GM23248 (cell line): ENCODE measurements around the gene ZNF587. TPM values are rescaled to one million over a fixed set of nuclear protein-coding genes. Genes with fewer than 3 reads are reported as not detected.

ENCODE experiments used
- DNase-seq: peaks from one replicate; pipeline ENCODE4 v3.0.0-alpha.2; 2015
- H2AFZ ChIP-seq: fragments of 200-600 bp; sonication (generic); 2 replicates; pipeline ENCODE4 v1.6.1; 2016; ENCODE audit warnings: antibody characterized with exemption
- H3F3A ChIP-seq: fragments of 200-600 bp; sonication (generic); 2 replicates; pipeline ENCODE4 v1.6.1; 2016; ENCODE audit warnings: mild to moderate bottlenecking, antibody characterized with exemption, mixed run types; ENCODE audit not compliant: insufficient read depth
- H3K27ac ChIP-seq: fragments of 200-600 bp; sonication (generic); 2 replicates; pipeline ENCODE4 v1.5.1; 2016; ENCODE audit warnings: mild to moderate bottlenecking
- H3K27me3 ChIP-seq: fragments of 200-600 bp; sonication (generic); replicated peaks from 2 replicates; pipeline ENCODE4 v1.6.1; 2016; ENCODE audit warnings: mild to moderate bottlenecking; ENCODE audit not compliant: insufficient read depth
- H3K36me3 ChIP-seq: fragments of 200-600 bp; sonication (generic); 2 replicates; pipeline ENCODE4 v1.6.1; 2016; ENCODE audit warnings: low read depth, mild to moderate bottlenecking
- H3K4me1 ChIP-seq: fragments of 200-600 bp; sonication (generic); 2 replicates; pipeline ENCODE4 v1.6.1; 2016; ENCODE audit warnings: mild to moderate bottlenecking; ENCODE audit not compliant: insufficient read depth
- H3K4me2 ChIP-seq: fragments of 200-600 bp; sonication (generic); one replicate; pipeline ENCODE4 v1.6.1; 2016; ENCODE audit warnings: mild to moderate bottlenecking; ENCODE audit not compliant: unreplicated experiment
- H3K4me3 ChIP-seq: fragments of 200-600 bp; sonication (generic); 2 replicates; pipeline ENCODE4 v1.5.1; 2016; ENCODE audit warnings: mild to moderate bottlenecking
- H3K79me2 ChIP-seq: fragments of 200-600 bp; sonication (generic); 2 replicates; pipeline ENCODE4 v1.6.1; 2016; ENCODE audit warnings: mild to moderate bottlenecking; ENCODE audit not compliant: insufficient read depth
- H3K9ac ChIP-seq: fragments of 200-600 bp; sonication (generic); 2 replicates; pipeline ENCODE4 v1.6.1; 2016; ENCODE audit warnings: mild to moderate bottlenecking
- H3K9me2 ChIP-seq: fragments of 200-600 bp; sonication (generic); 2 replicates; pipeline ENCODE4 v1.6.1; 2016; ENCODE audit warnings: mixed run types, mild to moderate bottlenecking, moderate library complexity; ENCODE audit not compliant: insufficient read depth
- H3K9me3 ChIP-seq: fragments of 200-600 bp; sonication (generic); one replicate; pipeline ENCODE4 v1.6.1; 2017; ENCODE audit warnings: low read depth
- H4K20me1 ChIP-seq: fragments of 200-600 bp; sonication (generic); 2 replicates; pipeline ENCODE4 v1.6.0; 2016; ENCODE audit not compliant: insufficient read depth
- EZH2 ChIP-seq: fragments of 200-600 bp; sonication (generic); IDR thresholded peaks from 2 replicates; pipeline ENCODE4 v1.6.1; 2018; ENCODE audit warnings: antibody characterized with exemption, mild to moderate bottlenecking; ENCODE audit not compliant: insufficient read depth, poor library complexity, severe bottlenecking
- EZH2phosphoT487 ChIP-seq: fragments of 200-600 bp; sonication (generic); IDR thresholded peaks from 2 replicates; pipeline ENCODE4 v1.6.1; 2018; ENCODE audit warnings: antibody characterized with exemption, moderate library complexity, mild to moderate bottlenecking, low read depth; ENCODE audit not compliant: insufficient read depth
- WGBS, 2 experiments: methylation state at CpG; one replicate each; pipeline ENCODE4 v1.1.6; 2015 to 2017; ENCODE audit warnings: low lambda C conversion rate in 2 of 2, low coverage in 1 of 2; ENCODE audit errors: missing lambda C conversion rate in 2 of 2; 5-methylcytosine and 5-hydroxymethylcytosine counted together
- in situ Hi-C: fragments of 300-500 bp; cut with MboI; formaldehyde crosslinking; loops from 2 replicates; pipeline ENCODE4 v1.15.0; 2020
- polyA plus RNA-seq: library from polyadenylated mRNA; unstranded; fragments of >200 nt; fragmentation: Nextera tagmentation; extraction: Ambion mirVana; gene quantifications from 2 replicates; pipeline ENCODE4 v1.2.1, GENCODE V29; 2016
- total RNA-seq: library from RNA; depleted of rRNA; stranded (reverse); fragments of >200 nt; shearing (Covaris generic); gene quantifications from 2 replicates; pipeline ENCODE4 v1.2.3, GENCODE V29; 2014

ZNF587 gene
- total and polyA plus RNA-seq, 2 experiments from 2014 or later, result 6.9 to 14.3 TPM

GRCh38 chr19:57900311-57900710, 50.7 kb downstream of the ZNF587 start:
- no peaks in the 10 kb centered on the region for H4K20me1 ChIP-seq
- no peaks in the 10 kb centered on the region for H3K27me3 ChIP-seq
- 85 to 90% methylated on average over 5 of the region's 5 CpGs for WGBS, 2 experiments
- no peak overlapping the region for H3K4me3 ChIP-seq
- H3K4me2 ChIP-seq, result no peak overlapping the region
- H3K36me3 ChIP-seq, result 0 out of 2 replicates have a peak, but pooled peaks cover 2% of the 10 kb centered on the region
- in situ Hi-C loops, result no loop called here
- H3K27ac ChIP-seq, result no peak overlapping the region
- H3K4me1 ChIP-seq, result peaks cover 4% of the 10 kb centered on the region; the same call in 1 of the 2 replicates
- no peak overlapping the region for H3K9ac ChIP-seq
- H3F3A ChIP-seq, result no peaks in the 10 kb centered on the region
- no peak overlapping the region for H2AFZ ChIP-seq
- no peaks in the 10 kb centered on the region for H3K9me2 ChIP-seq
- no peaks in the 10 kb centered on the region for H3K9me3 ChIP-seq
- H3K79me2 ChIP-seq, result peaks cover 15% of the 10 kb centered on the region
- no peak for TF ChIP-seq EZH2
- no peak for TF ChIP-seq EZH2phosphoT487
- no peak for DNase-seq

DNA sequence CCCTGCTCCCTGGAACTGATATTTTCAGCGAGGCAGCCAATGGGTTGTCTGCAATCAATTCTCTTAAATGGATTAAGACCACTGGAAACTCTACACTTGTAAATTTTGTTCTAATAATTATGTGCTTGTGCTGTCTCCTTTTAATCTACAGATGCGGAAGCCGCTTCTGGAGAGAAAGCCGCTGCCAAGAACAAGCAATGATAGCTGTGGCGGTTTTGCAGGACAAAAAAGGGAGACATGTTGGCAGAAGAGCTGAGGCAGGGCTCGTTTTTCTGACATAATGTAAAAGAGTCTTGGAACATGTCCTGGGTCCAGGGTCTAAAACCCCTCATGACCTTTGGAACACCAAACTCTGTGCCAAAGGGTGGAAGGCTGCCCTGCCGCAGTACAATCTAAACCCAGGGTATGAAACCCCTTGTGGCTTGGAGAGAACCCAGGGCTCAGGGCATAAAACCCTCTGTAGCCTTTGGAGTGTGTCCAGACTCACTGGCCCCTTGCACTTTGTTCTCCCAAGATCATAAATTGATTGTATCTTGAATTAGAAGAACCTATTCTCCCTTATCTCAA, 54.0 kb downstream of the ZNF587 start:
- no peak overlapping the region for H3K9ac ChIP-seq
- H3K27me3 ChIP-seq, result no peaks in the 10 kb centered on the region
- no peak overlapping the region for H3K4me3 ChIP-seq
- no peak overlapping the region for H2AFZ ChIP-seq
- H3K9me2 ChIP-seq, result no peaks in the 10 kb centered on the region
- no peaks in the 10 kb centered on the region for H3K9me3 ChIP-seq
- peaks cover 4% of the 10 kb centered on the region; the same call in 1 of the 2 replicates for H3K4me1 ChIP-seq
- H3K27ac ChIP-seq, result no peak overlapping the region
- in situ Hi-C loops, result no loop called here
- TF ChIP-seq EZH2phosphoT487 (no peak), EZH2 (no peak)
- 63 to 65% methylated on average over 7 of the region's 7 CpGs for WGBS, 2 experiments
- H4K20me1 ChIP-seq, result no peaks in the 10 kb centered on the region
- H3F3A ChIP-seq, result no peaks in the 10 kb centered on the region
- H3K4me2 ChIP-seq, result no peak overlapping the region
- 0 out of 2 replicates have a peak, but pooled peaks cover 7% of the 10 kb centered on the region for H3K36me3 ChIP-seq
- DNase-seq, result no peak
- H3K79me2 ChIP-seq, result peaks cover 31% of the 10 kb centered on the region

GRCh38 chr19:57905258-57905657, 55.6 kb downstream of the ZNF587 start:
- Histone ChIP-seq H2AFZ (no peak overlapping the region), H3K9ac (no peak overlapping the region), H3K27ac (no peak overlapping the region), H4K20me1 (no peaks in the 10 kb centered on the region), H3K27me3 (no peaks in the 10 kb centered on the region), H3K4me3 (no peak overlapping the region), H3K9me2 (no peaks in the 10 kb centered on the region), H3K4me2 (no peak overlapping the region), H3K4me1 (peaks cover 4% of the 10 kb centered on the region; the same call in 1 of the 2 replicates), H3F3A (no peaks in the 10 kb centered on the region), H3K36me3 (0 out of 2 replicates have a peak, but pooled peaks cover 7% of the 10 kb centered on the region), H3K79me2 (peaks cover 31% of the 10 kb centered on the region), H3K9me3 (no peaks in the 10 kb centered on the region)
- DNase-seq, result no peak
- TF ChIP-seq EZH2 (no peak), EZH2phosphoT487 (no peak)
- 98 to 99% methylated on average over 6 of the region's 6 CpGs for WGBS, 2 experiments
- in situ Hi-C loops, result no loop called here

DNA sequence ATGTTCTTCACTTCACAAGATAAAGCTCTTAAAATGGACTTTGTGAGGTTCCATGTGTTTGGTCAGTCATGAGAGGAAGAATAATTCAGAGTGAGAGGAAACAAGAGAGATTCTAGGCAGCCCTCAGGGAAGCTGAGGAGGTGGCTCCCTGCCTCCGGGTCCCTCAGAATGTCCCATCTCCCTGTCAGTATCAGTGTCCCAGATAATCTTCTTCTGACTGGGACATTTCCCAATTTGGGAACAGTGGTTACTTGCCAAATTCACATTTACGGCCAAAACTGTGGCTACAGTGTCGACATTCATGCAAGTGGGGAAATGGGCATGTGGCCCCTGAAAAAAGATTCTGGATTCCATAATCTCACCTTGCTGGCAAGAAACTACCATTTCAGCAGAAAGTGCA, 57.7 kb downstream of the ZNF587 start:
- Histone ChIP-seq H3F3A (no peaks in the 10 kb centered on the region), H2AFZ (no peak overlapping the region), H3K4me1 (peaks cover 4% of the 10 kb centered on the region; the same call in 1 of the 2 replicates), H3K27ac (no peak overlapping the region), H3K36me3 (0 out of 2 replicates have a peak, but pooled peaks cover 5% of the 10 kb centered on the region), H3K9me3 (no peaks in the 10 kb centered on the region), H3K4me3 (no peak overlapping the region), H3K79me2 (peaks cover 37% of the 10 kb centered on the region), H3K27me3 (no peaks in the 10 kb centered on the region), H3K9me2 (no peaks in the 10 kb centered on the region), H3K4me2 (no peak overlapping the region), H4K20me1 (no peaks in the 10 kb centered on the region), H3K9ac (no peak overlapping the region)
- in situ Hi-C loops, result no loop called here
- no peak for DNase-seq
- TF ChIP-seq EZH2phosphoT487 (no peak), EZH2 (no peak)
- 93 to 97% methylated on average over 3 of the region's 3 CpGs for WGBS, 2 experiments
